Non-pigmented ciliary epithelial cell (primary cell): Measurements from ENCODE around the gene GJD4.

ENCODE experiments used
- DNase-seq: peaks from one replicate; pipeline ENCODE4 v3.0.0-alpha.2; 2010; ENCODE audit warnings: low read depth

The GJD4 gene

GRCh38 chr10:35579116-35579515, 26.0 kb upstream of the GJD4 start:
- no peak for DNase-seq

- DNase-seq: no peak
Observed at GRCh38 chr10:35579726-35580422, 25.3 kb upstream of the GJD4 start.

- DNase-seq: no peak
Observed at GRCh38 chr10:35580423-35580770, 24.7 kb upstream of the GJD4 start.

DNA sequence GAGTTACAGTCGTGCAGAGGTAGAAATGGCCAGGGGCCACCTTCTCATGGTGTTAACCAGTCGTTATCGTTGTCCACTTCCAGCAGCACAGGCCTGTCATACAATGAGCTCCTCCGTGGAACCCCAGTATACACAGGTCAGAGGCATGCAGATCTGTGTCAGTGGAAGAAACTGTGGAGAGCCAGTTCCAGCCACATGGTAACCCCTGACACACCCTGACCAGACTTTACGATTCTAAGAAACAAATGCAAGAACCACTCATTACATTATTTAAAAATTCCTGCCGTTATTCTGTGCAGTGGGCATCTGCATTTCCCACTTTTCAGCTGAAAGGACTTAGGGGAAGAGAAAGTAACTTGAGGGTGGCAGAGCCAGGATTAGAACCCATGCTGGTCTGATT, 23.5 kb upstream of the GJD4 start:
- DNase-seq: no peak

- no peak for DNase-seq
Observed at GRCh38 chr10:35584946-35585345, 20.2 kb upstream of the GJD4 start.

- no peak for DNase-seq
Observed at GRCh38 chr10:35585356-35585755, 19.8 kb upstream of the GJD4 start.

- no peak for DNase-seq
Observed at GRCh38 chr10:35585903-35586535, 19.1 kb upstream of the GJD4 start.

GRCh38 chr10:35588836-35589235, 16.3 kb upstream of the GJD4 start:
- DNase-seq: no peak

GRCh38 chr10:35592441-35592840, 12.7 kb upstream of the GJD4 start:
- no peak for DNase-seq

DNA sequence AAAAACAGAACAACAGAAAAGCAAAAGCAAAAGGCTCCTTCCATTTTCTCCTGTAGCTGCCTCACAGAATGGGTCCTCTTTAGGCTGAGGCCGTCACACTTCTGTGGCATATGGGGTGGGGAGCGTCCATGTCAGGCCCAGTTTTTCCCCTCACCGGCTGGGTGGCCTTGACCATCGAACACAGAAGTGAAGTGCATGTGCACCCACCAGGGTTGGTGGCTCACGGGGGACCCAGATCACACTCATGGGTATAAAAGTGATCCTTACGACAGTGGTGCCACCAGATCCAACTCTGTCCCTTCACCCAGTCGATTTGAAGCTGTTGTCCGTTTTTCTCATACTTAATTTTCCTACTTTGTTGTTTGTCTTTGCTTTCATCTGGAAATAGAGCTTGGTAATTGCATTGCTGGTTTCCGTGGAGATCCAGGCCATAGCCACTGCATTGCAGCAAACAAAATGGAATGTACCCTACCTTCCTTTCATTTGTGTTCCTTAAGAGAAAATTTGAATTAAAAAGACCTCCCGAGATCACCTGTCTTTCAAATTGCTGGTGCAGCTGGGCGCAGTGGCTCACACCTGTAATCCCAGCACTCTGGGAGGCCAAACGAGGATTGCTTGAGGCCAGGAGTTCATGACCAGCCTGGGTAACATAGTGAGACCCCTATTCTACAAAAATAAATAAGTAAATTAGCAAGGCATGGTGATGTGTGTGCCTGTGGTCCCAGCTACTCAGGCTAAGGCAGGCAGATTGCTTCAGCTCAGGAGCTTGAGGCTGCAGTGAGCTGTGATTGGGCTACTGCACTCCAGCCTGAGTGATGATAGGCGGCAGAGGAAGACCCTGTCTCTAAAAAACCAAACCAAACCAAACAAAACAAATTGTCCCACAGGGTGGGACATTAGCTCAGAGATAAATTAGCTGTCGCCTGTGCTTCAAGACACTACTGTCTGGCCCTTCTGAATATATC, 10.7 kb upstream of the GJD4 start:
- no peak for DNase-seq

GRCh38 chr10:35595106-35595505, 10.0 kb upstream of the GJD4 start:
- no peak for DNase-seq

DNA sequence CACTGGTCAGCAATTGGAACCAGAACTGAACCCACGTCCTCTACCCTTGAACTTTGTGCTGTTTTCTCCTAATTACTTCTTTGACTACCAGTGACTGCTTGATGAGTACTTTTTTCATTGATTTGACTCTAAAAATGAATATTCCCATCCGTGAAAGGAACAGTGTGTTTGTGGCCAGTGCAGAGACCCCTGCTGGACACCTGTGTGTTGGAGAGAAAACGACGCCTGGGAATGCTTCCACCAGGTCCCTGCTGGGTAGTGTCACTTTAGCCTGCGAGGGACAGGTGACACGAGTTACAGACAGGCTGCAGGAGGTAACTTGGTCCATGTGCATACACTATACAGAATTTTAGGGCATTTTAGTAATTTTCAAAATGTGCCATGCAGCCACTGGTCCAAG, 6.8 kb upstream of the GJD4 start:
- no peak for DNase-seq

DNA sequence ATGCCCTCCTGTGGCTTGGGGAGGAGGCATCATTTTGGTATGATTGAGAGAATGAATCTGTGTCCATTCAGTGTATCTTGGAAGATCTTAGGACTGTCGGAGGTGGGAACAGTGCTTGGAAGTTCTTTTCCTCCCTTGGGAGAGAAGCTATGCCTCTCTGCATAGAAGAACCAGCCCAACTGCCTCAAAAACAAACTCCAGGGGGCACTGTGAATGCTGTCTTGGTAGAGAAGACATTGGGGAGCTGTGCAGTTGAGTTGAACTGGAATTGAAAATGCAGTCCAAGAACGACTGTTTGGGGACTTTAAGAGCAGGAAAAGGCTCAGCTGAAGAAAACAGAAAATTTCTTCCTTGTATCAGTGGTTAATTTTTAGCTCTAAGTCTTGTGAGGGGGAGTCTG, 4.9 kb upstream of the GJD4 start:
- DNase-seq: no peak

DNA sequence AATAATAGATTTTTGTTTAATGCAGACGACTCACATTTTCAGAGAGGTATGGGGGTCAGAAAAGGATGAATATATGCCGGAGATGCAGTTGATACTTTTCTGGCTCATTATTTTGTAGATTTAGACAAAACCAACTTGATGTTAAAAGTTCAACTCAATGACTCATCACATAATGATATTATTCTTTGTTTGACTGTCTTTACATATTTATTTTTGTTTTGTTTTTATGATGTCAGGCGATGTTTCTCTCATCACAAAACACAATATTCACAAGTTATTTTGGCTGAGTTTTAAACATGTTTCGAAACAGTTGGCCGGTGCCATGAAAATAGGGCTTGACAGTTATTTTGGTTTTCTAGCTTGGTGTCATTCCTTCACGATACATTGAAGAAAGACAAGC, 1.3 kb downstream of the GJD4 start:
- DNase-seq: peak; percentile 8

DNA sequence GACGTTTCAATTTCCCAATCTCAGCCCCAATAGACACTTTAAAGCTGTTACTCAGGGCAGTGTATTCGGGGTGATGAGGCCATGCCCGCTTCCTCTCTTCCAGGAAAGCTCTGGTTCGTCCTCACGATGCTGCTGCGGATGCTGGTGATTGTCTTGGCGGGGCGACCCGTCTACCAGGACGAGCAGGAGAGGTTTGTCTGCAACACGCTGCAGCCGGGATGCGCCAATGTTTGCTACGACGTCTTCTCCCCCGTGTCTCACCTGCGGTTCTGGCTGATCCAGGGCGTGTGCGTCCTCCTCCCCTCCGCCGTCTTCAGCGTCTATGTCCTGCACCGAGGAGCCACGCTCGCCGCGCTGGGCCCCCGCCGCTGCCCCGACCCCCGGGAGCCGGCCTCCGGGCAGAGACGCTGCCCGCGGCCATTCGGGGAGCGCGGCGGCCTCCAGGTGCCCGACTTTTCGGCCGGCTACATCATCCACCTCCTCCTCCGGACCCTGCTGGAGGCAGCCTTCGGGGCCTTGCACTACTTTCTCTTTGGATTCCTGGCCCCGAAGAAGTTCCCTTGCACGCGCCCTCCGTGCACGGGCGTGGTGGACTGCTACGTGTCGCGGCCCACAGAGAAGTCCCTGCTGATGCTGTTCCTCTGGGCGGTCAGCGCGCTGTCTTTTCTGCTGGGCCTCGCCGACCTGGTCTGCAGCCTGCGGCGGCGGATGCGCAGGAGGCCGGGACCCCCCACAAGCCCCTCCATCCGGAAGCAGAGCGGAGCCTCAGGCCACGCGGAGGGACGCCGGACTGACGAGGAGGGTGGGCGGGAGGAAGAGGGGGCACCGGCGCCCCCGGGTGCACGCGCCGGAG, 2.6 kb downstream of the GJD4 start:
- no peak for DNase-seq

DNA sequence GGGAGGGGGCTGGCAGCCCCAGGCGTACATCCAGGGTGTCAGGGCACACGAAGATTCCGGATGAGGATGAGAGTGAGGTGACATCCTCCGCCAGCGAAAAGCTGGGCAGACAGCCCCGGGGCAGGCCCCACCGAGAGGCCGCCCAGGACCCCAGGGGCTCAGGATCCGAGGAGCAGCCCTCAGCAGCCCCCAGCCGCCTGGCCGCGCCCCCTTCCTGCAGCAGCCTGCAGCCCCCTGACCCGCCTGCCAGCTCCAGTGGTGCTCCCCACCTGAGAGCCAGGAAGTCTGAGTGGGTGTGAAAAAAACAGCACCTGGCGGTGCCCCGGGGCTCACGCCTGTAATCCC, 3.2 kb downstream of the GJD4 start:
- DNase-seq: no peak

GRCh38 chr10:35611750-35612149, 6.6 kb downstream of the GJD4 start:
- no peak for DNase-seq

DNA sequence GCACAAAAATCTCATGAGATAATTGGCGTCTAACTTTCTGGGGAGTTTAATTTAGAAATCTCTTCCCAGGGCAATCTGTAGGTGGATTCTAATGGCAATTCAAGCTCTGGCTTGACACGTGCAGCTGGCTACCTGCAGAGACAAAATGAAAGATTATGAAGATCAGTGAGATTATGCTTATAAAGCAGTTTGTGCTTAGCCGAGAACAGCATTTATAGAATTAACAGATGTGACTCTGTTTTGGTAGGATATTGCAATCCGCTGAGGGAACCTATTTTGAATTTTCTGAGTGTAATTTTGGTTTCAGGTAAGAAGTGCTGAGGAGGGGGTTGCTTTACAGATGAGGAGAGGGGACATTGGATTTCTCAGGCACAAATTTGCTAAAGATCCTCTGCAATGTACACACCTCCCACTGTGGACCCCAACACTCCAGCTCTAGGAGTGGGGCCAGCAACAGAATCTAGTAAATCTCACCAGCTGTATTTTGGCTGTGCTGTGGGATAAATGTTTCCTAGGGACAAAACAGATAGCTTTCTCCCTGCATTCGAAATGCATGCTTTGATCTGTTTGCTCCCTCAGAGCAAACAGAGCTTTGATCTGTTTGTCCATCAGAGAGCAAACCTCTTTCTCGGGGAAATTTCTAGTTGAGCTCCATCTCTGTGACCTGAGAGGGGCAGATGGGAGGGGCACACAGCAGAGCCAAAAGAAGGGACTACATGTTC, 7.4 kb downstream of the GJD4 start:
- DNase-seq: no peak

DNA sequence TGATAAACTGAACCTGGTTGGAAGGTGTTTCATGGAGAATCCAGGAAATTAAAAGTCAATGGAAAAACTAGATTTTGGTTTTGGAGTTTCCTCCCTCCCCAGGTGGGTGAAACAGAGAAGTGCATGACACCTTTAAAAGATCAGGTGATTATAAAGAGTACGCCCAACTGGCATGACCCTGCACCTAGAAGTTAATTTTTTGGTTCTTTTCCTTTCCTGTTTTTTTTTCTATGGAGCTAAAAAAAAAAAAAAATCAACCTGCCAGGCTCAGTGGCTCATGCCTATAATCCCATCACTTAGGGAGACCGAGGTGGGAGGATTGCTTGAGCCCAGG, 7.9 kb downstream of the GJD4 start:
- no peak for DNase-seq

DNA sequence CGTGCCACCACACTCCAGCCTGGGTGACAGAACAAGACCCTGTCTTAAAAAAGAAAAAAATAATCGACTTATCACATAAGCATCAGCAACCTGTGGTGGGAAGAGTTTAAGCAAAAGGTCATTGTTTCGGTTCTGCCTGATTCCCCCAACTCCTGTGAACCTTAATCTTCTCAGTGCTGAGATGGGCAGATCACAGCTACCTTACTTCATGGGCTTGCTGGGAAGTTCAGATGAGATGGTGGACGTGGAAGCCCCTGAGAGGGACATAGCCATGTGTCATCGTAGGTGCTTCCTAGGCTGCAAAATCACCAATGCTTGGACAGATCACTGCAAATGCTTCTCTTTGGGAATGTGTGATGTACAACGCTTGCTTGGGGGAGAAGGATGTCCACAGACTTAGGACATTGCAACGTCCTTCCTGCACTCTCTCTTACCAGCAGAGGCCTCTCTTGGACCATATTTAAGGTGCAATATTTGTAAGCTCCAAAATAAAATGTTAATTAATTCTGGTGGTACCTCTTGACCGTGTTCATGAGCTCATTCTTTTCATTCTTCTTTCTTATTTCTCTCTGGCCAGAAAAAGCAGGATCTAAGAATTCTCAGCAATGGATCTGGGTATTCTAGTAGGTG, 8.6 kb downstream of the GJD4 start:
- DNase-seq: peak; percentile 11

DNA sequence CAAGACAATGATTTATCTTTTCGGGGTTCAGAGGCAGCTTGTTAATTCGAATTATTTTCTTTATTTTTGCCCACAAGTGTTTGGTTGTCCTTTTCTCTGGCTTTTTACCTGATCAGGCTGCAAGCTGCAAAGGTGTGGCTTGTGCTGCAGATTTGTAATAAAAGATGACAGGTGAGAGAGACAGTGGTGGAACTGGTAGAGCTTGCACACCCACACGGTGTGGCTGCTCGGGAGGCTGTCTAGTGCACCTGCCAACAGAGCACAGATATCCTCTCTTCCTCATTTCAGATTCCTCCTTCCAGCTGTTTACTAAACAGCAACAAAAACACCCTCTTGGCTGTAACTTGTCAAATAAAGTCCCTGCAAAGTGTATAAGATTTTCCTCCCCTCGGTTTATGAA, 9.2 kb downstream of the GJD4 start:
- no peak for DNase-seq
